Measurements from ENCODE around the gene TPRG1.

Gene TPRG1

DNA sequence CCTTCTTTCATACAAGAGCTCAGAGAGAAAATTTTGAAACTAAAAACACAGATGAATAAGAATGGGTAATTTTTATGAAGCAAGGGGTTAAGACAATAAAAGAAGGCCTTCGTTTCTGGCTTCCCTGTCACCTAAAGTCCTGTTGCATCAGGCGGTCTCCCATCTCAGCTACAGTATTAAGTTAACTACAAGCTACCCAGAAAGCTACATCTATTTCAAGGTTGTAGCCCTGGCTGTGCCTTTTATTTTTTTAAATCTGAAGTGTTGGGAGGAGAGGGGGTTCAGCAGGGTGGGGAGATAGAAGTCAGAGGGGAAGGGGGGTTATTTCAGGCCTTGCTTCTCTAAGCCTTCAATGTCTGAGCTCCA is 183.3 kb downstream of the TPRG1 start:
- DNase-seq (ENCODE audit: low read depth in 2 of 2), result no peak

DNA sequence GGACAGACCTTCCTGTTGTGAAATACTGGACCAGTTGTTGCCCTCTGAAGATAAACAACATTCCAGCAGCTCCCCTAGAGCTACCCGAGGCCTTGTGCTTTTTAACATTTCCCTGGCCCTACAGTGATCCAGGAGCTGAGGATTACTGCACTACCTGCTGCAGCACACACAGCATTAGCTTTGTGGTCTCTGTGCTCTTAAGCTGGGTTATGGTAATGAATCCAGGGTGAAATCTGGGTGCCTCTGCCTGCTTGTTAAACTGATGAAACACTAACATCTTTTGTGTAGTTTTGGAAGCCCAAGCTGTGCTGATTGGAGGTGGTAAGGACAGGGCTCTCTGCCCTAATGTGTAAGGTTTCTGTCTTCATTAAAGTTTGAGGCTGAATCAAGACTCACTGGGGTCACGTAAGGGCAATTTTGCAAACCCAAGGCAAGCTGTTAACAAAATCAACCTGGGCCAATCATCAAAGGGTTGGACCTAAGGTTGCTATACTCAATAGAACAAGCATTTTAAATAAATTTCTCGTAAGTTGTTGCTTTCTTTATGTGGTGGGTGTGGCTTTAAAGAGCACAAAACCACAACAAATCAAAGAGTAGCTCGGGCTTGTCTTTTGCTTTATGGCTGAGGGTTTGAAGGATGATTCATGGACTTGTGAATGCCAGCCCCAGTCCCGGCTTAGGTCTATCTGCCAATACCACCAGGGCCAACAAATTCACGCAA is 183.9 kb downstream of the TPRG1 start:
- DNase-seq (ENCODE audit: low read depth in 2 of 2), result peak in 1 of 2 donors; percentile 15

- no peak for DNase-seq (ENCODE audit: low read depth in 2 of 2)
These were observed 188.5 kb downstream of the TPRG1 start for GRCh38 chr3:189360291-189360690.

- DNase-seq (ENCODE audit: low read depth in 2 of 2), result no peak
These were observed 189.5 kb downstream of the TPRG1 start for GRCh38 chr3:189361103-189361835.

DNA sequence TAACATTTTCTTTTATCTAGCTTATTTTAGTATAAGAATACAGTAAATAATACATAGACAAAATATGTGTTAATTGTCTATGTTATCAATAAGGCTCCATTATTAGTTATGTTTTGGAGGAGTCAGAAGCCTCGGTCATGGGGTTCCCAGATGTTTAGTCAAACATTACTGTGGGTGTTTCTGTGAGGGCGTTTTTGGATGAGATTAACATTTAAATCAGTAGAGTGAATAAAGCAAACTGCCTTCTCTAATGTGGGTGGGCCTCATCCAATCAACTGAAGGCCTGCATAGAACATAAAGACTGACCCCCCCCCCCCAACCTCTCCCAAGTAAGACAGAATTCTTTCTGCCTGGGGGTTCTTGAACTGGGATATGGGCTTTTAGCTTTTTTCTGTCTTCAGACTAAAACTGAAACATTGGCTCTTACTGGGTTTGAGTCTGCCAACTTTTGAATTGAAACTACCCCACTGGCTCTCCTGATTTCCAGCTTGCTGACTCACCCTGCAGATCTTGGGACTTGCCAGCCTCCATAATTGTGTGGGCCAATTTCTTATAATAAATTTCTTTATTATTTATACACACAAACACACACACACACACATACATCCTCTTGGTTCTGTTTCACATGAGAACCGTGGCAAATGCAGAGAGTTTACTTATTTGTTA is 192.0 kb downstream of the TPRG1 start:
- DNase-seq (ENCODE audit: low read depth in 2 of 2), result no peak

DNA sequence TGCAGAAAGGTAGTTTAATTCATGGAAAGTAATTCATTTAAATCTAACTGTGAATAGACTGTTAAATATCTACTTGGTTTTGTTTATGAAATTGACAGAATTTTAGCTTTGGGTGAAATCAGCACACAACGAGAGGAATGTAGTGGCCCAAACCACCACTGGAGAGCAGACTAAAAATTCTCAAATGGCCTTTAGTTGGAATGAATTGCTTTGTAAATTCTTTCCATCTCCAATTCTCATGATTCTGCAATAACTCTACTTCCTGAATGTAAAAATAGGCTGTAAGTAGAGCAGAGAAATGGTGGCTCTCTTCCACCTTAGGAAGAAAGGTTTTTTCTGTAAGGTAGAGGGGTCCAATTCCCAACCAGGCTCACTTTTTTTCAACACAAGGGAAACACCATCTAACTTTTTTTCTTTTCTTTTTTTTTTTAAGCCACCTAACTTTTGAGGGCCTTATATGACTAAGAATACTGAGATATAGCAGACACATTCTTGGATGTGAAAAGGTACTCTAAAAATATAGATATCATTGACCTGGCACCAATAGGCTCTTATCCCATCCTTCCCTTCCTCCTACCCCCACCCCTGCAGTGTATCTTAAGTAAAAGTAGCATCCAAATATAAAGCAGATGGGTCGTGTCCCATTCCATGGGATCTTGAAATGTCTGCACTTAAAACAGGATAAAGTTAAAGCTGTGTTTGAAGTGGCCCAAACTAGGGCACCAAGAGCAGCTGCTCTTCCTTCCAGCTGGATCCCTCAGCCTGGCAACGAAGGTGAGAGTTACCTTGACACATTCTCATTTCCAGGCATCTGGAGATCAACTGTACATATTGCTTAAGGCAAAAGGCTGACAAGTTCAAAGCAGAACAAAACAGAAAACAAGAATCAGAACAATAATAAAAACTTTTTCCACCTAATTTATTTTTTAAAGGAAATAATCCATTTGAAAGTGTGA is 194.1 kb downstream of the TPRG1 start:
- no peak for DNase-seq (ENCODE audit: low read depth in 2 of 2)

DNA sequence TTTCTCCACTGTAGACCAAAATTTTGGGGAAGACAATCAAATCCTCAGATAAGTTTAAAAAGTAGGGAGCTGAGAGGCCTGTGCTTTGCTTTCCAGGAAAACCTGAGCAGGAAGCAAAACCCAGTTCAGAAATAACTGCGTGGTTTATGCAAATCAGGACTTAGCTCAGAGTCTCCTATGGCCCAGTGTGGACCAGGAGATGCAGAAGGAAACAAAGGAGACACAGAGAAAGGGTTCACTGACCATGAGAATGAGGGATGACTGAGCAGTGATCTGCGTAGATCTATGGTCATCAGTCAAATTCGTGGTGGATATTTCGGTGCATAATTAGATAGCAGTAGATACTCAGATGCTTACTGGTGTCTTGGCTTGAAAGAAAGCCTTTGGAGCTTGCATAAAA is 196.6 kb downstream of the TPRG1 start:
- no peak for DNase-seq (ENCODE audit: low read depth in 2 of 2)

DNA sequence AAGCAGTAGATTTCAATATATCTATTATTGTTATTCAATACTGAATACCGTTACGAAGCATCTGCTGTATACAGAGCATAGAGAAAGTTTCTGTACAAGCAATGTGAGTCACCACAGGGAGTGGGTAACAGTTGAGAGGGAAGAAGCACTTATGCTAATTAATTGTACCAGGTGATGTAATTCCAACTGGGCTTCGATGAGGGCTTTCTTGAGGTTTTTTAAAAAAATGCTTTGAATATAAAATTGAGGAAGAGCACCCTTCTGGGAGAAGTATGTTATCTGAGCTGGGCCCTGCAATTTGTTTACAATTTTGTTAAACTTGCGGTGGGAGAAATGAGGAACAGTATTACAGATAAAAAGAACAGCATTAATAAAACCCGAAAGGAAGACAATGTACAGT is 197.9 kb downstream of the TPRG1 start:
- no peak for DNase-seq (ENCODE audit: low read depth in 2 of 2)

- no peak for DNase-seq (ENCODE audit: low read depth in 2 of 2)
These were observed 200.5 kb downstream of the TPRG1 start for GRCh38 chr3:189372243-189372642.
